Measurements from ENCODE around the gene NTM. TPM values are rescaled to one million over a fixed set of nuclear protein-coding genes. Genes with fewer than 3 reads are reported as not detected.

Gene NTM
- total and polyA plus RNA-seq, 2 donors: 3.8 to 27.8 TPM

GRCh38 chr11:132208477-132209055, 838.2 kb downstream of the NTM start:
- H3K36me3 ChIP-seq (ENCODE audit: insufficient read depth): no peaks in the 10 kb centered on the region
- no peak overlapping the region for H3K27ac ChIP-seq (ENCODE audit: low read depth)
- H3K4me1 ChIP-seq (ENCODE audit: insufficient read depth): no peaks in the 10 kb centered on the region
- H3K4me3 ChIP-seq (ENCODE audit: low read depth, low read length): no peak overlapping the region
- WGBS: 75% methylated on average over 6 of the region's 6 CpGs
- no peak for DNase-seq (ENCODE audit: extremely low spot score)

DNA sequence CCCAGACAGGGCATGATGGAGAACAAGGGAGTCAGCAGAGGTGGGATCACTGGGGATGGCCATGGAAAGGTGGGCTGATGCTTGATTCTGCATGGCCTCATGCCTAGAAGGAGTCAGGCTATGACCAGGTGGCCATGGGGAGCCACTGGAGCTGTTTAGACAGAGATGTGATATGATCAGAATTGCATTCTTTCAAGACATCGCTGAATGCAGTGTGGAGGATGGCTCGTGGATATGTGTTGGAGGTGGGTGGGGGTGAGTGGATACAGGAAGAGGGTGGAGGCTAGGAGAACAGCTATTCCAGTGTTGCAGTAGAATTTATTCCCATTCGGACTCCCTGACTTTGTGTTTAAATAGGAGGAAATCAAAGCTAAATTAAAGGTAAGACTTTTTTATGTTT, 841.1 kb downstream of the NTM start:
- no peaks in the 10 kb centered on the region for H3K36me3 ChIP-seq (ENCODE audit: insufficient read depth)
- no peak overlapping the region for H3K27ac ChIP-seq (ENCODE audit: low read depth)
- 80% methylated on average over 3 of the region's 3 CpGs for WGBS
- no peak for DNase-seq (ENCODE audit: extremely low spot score)
- no peak overlapping the region for H3K4me3 ChIP-seq (ENCODE audit: low read depth, low read length)
- H3K4me1 ChIP-seq (ENCODE audit: insufficient read depth): no peaks in the 10 kb centered on the region

DNA sequence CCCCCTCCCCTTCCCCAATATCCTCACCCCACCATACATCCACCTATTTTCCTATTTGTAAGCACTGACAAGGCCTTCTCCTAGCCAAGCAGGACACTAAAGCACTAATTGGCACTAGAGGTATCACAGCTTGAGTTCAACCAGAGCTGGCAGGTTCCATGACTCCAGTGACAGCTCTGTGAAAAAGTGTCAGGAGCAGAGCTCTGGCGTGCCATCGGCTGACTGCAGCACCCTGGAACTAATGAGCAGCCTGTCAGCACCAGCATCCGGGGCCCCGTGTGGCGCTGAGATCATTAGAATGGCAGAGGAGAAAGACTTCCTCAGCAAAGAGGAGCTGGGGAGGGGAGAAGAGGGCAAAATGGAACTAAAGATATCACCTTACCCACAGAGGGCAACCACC, 847.4 kb downstream of the NTM start:
- DNase-seq (ENCODE audit: extremely low spot score): no peak
- H3K4me3 ChIP-seq (ENCODE audit: low read depth, low read length): no peak overlapping the region
- H3K4me1 ChIP-seq (ENCODE audit: insufficient read depth): no peaks in the 10 kb centered on the region
- H3K36me3 ChIP-seq (ENCODE audit: insufficient read depth): no peaks in the 10 kb centered on the region
- WGBS: 90% methylated on average over 5 of the region's 5 CpGs
- H3K27ac ChIP-seq (ENCODE audit: low read depth): no peak overlapping the region

- H3K36me3 ChIP-seq (ENCODE audit: insufficient read depth): no peaks in the 10 kb centered on the region
- H3K4me3 ChIP-seq (ENCODE audit: low read depth, low read length): no peak overlapping the region
- 43% methylated on average over 1 of the region's 1 CpG for WGBS
- peak; percentile 14 for DNase-seq (ENCODE audit: extremely low spot score)
- H3K4me1 ChIP-seq (ENCODE audit: insufficient read depth): no peaks in the 10 kb centered on the region
- no peak overlapping the region for H3K27ac ChIP-seq (ENCODE audit: low read depth)
Measured at GRCh38 chr11:132220474-132220873, 850.1 kb downstream of the NTM start.

DNA sequence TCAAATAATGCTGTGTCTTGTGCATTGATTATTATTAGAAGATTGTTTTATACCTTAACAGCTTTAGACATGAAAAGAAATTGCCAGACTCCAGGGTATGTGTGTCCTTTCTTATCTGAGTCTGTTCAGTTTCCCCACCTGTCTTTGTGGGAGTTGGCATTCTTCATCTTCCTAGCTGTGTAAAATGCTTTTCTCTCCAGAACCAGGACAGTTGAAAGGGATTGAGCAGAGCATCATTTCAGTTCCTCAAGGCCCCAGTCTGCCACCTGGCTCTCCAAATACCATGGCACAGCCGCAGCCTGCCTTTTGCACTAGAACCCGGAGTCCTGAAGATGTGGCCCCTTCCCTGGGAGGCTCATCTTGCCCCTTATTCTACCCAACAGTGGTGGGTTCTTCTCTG, 851.9 kb downstream of the NTM start:
- no peak for DNase-seq (ENCODE audit: extremely low spot score)
- H3K4me1 ChIP-seq (ENCODE audit: insufficient read depth): no peaks in the 10 kb centered on the region
- no peaks in the 10 kb centered on the region for H3K36me3 ChIP-seq (ENCODE audit: insufficient read depth)
- H3K4me3 ChIP-seq (ENCODE audit: low read depth, low read length): no peak overlapping the region
- no peak overlapping the region for H3K27ac ChIP-seq (ENCODE audit: low read depth)
- WGBS: 95% methylated on average over 2 of the region's 2 CpGs

DNA sequence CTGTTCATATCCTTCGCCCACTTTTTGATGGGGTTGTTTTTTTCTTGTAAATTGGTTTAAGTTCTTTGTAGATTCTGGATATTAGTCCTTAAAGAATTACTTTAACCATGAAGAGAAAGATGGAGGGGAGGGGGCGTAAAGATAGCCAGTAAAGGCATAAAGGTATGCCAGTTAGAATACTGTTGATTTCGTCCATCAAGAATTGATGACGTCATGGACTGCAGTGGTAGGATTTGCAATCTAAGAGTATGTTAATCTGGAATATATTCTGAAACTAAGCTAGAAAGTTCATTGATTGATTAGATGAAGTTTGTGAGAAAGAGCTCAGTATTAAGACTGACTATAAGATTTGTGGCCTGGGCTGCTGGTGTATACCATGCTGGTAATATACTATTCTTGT, 856.1 kb downstream of the NTM start:
- 95% methylated on average over 4 of the region's 4 CpGs for WGBS
- DNase-seq (ENCODE audit: extremely low spot score): no peak
- Histone ChIP-seq H3K27ac (ENCODE audit: low read depth) (no peak overlapping the region), H3K4me1 (ENCODE audit: insufficient read depth) (no peaks in the 10 kb centered on the region), H3K36me3 (ENCODE audit: insufficient read depth) (no peaks in the 10 kb centered on the region), H3K4me3 (ENCODE audit: low read depth, low read length) (no peak overlapping the region)

GRCh38 chr11:132228746-132229325, 858.4 kb downstream of the NTM start:
- H3K4me1 ChIP-seq (ENCODE audit: insufficient read depth): no peaks in the 10 kb centered on the region
- no peak overlapping the region for H3K27ac ChIP-seq (ENCODE audit: low read depth)
- H3K4me3 ChIP-seq (ENCODE audit: low read depth, low read length): no peak overlapping the region
- WGBS: 91% methylated on average over 11 of the region's 11 CpGs
- no peak for DNase-seq (ENCODE audit: extremely low spot score)
- no peaks in the 10 kb centered on the region for H3K36me3 ChIP-seq (ENCODE audit: insufficient read depth)

DNA sequence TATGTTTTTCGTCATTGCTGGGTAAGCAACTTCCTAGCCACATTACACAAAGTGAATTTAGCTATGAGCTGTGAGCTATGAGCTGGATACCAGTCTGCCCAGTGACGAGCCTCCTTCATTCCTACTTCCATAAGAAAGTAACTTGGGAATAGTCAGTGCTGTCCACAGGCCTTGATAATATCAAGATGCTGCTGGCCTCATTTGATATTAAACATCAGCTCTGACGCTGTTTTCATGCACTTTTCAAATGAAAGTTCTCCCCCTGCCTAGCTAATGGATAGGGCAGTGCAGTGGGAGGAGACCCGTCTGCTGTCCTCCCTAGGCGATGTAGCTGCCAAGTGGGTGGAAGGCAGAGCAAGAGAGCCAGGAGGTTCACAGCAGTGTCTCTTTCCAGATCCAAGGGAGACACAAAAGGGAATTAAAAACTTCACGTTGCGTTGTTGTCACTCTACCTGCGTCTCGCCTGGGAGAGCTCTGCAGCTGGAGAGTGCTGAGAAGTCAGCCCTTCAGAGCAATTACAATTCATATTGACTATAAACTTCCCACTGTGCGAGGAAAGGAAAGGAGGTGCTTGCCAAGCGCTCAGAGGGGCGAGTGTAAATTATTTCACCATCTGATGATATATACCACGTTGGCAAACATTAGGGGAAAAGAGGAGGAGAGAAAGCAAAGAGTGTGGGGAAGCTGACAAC, 861.4 kb downstream of the NTM start:
- no peak overlapping the region for H3K4me3 ChIP-seq (ENCODE audit: low read depth, low read length)
- no peaks in the 10 kb centered on the region for H3K4me1 ChIP-seq (ENCODE audit: insufficient read depth)
- WGBS: 41% methylated on average over 13 of the region's 13 CpGs
- no peak overlapping the region for H3K27ac ChIP-seq (ENCODE audit: low read depth)
- no peak for DNase-seq (ENCODE audit: extremely low spot score)
- no peaks in the 10 kb centered on the region for H3K36me3 ChIP-seq (ENCODE audit: insufficient read depth)

DNA sequence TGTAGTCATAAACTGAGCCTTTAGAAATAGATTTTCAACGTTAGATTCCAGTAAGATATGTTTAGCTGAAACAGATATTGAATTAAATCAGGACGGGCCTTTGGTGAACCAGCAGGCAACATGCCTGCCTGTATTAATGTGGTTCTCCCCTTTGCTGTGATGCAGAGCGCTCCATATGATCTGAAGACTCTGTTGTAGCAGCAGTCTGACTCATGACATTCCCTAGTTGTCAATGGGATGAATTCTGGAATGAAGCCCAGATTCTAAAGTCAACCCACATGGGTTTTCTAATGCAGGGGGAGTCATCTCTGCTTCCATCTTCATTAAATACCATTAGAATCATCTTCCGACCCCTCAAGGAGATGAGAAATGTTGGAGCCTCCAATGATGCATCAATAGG, 864.5 kb downstream of the NTM start:
- Histone ChIP-seq H3K27ac (ENCODE audit: low read depth) (no peak overlapping the region), H3K4me3 (ENCODE audit: low read depth, low read length) (no peak overlapping the region), H3K36me3 (ENCODE audit: insufficient read depth) (no peaks in the 10 kb centered on the region), H3K4me1 (ENCODE audit: insufficient read depth) (no peaks in the 10 kb centered on the region)
- no peak for DNase-seq (ENCODE audit: extremely low spot score)
- 81% methylated on average over 4 of the region's 4 CpGs for WGBS

DNA sequence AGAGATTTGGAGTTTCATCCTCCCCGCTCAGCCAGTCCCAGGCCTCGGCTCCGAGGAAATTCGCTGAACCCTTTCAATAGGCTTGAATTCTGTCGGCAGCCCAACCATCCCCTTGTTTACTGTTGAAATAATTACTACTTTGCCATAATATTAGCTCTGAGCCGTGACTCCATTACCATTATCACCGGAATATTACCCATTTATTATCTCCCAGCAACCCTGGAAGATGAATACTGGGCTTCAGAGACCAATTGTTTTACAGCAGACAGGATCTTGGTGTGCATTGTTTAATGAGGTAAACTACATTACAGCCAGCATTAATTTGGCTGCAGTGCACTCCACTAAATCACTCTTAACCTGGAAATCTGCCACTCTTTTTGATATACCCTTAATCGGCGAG, 867.4 kb downstream of the NTM start:
- WGBS: 90% methylated on average over 9 of the region's 9 CpGs
- no peak for DNase-seq (ENCODE audit: extremely low spot score)
- H3K4me3 ChIP-seq (ENCODE audit: low read depth, low read length): no peak overlapping the region
- no peaks in the 10 kb centered on the region for H3K36me3 ChIP-seq (ENCODE audit: insufficient read depth)
- H3K4me1 ChIP-seq (ENCODE audit: insufficient read depth): no peaks in the 10 kb centered on the region
- H3K27ac ChIP-seq (ENCODE audit: low read depth): no peak overlapping the region

GRCh38 chr11:132238331-132238866, 868.0 kb downstream of the NTM start:
- Histone ChIP-seq H3K36me3 (ENCODE audit: insufficient read depth) (no peaks in the 10 kb centered on the region), H3K27ac (ENCODE audit: low read depth) (no peak overlapping the region), H3K4me3 (ENCODE audit: low read depth, low read length) (no peak overlapping the region), H3K4me1 (ENCODE audit: insufficient read depth) (no peaks in the 10 kb centered on the region)
- DNase-seq (ENCODE audit: extremely low spot score): no peak
- WGBS: 60% methylated on average over 7 of the region's 7 CpGs

GRCh38 chr11:132240374-132240773, 870.0 kb downstream of the NTM start:
- no peak overlapping the region for H3K27ac ChIP-seq (ENCODE audit: low read depth)
- no peaks in the 10 kb centered on the region for H3K4me1 ChIP-seq (ENCODE audit: insufficient read depth)
- no peak overlapping the region for H3K4me3 ChIP-seq (ENCODE audit: low read depth, low read length)
- DNase-seq (ENCODE audit: extremely low spot score): no peak
- 87% methylated on average over 5 of the region's 5 CpGs for WGBS
- no peaks in the 10 kb centered on the region for H3K36me3 ChIP-seq (ENCODE audit: insufficient read depth)

DNA sequence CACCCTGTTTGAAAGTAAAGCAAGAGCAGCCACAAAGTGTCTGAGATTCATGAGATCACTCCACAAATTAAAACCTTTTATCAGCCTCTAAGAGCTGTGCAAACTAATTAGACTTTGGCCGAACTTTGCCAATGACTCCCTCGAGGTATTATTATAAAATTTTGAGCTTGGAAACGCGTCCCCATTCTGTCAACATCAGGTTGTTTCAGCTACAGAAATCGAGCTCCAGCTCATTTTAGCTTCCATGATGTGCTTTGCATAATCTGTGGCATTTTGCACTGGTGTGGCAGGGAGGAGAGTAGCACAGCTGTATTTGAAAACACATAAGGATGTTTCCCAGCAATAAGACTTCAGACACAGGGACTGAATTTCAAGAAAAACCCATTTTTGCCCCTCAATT, 872.2 kb downstream of the NTM start:
- Histone ChIP-seq H3K36me3 (ENCODE audit: insufficient read depth) (no peaks in the 10 kb centered on the region), H3K4me1 (ENCODE audit: insufficient read depth) (no peaks in the 10 kb centered on the region), H3K27ac (ENCODE audit: low read depth) (no peak overlapping the region), H3K4me3 (ENCODE audit: low read depth, low read length) (no peak overlapping the region)
- no peak for DNase-seq (ENCODE audit: extremely low spot score)
- 75% methylated on average over 5 of the region's 5 CpGs for WGBS

DNA sequence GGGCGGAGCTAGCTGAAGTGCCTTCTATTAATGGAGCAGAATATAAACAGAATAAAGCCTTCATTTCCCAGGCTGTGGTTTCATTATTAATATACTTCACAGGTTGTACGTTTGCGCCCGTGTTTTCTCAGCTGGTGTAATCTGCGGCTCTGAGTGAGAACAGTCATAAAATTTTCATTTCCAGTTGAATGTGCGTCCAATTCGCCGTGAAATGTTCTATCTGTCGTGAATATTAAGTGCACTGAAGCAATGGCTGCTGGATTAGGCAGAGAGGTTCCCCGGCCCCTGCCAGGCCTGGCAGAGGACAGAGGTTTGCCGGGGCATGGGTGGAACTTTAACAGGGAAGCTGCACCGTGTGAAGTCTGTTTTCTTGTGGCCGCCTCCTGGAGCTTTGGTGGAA, 874.4 kb downstream of the NTM start:
- H3K36me3 ChIP-seq (ENCODE audit: insufficient read depth): no peaks in the 10 kb centered on the region
- H3K4me3 ChIP-seq (ENCODE audit: low read depth, low read length): no peak overlapping the region
- H3K27ac ChIP-seq (ENCODE audit: low read depth): no peak overlapping the region
- DNase-seq (ENCODE audit: extremely low spot score): no peak
- WGBS: 71% methylated on average over 13 of the region's 13 CpGs
- no peaks in the 10 kb centered on the region for H3K4me1 ChIP-seq (ENCODE audit: insufficient read depth)
